H1 (cell line): ENCODE data around the gene HNF4A.

ENCODE experiments used
- CBX5 ChIP-seq: fragments of 300-800, 300-1000 bp; sonication (generic); IDR thresholded peaks from 2 replicates; pipeline ENCODE4 v1.7.1; 2016; ENCODE audit warnings: antibody characterized with exemption, low read length, low read depth
- CHD1 ChIP-seq: IDR thresholded peaks from 2 replicates; pipeline ENCODE4 v1.6.1; 2012; ENCODE audit warnings: low read depth, low read length, improper control_type of control experiment
- EGR1 ChIP-seq: IDR thresholded peaks from 2 replicates; pipeline ENCODE4 v1.6.1; 2011; ENCODE audit warnings: low read depth, low read length, borderline replicate concordance
- EZH2 ChIP-seq: fragments of 200-600 bp; sonication (generic); IDR thresholded peaks from 2 replicates; pipeline ENCODE4 v1.7.1; 2012; ENCODE audit warnings: low read depth, mild to moderate bottlenecking, moderate library complexity, low read length, inconsistent platforms; ENCODE audit not compliant: severe bottlenecking
- SIN3A ChIP-seq, 2 experiments: IDR thresholded peaks in 1 of 2; conservative IDR thresholded peaks in 1 of 2; 2 replicates each; pipeline ENCODE4 v1.6.1; 2011 to 2012; ENCODE audit warnings: low read length in 2 of 2, improper control_type of control experiment in 1 of 2, low read depth in 1 of 2, mild to moderate bottlenecking in 1 of 2
- SP2 ChIP-seq: IDR thresholded peaks from 2 replicates; pipeline ENCODE4 v1.6.1; 2012; ENCODE audit warnings: mild to moderate bottlenecking, low read length, inconsistent platforms
- TAF1 ChIP-seq: IDR thresholded peaks from 2 replicates; pipeline ENCODE4 v1.6.1; 2011; ENCODE audit warnings: mild to moderate bottlenecking, low read depth, low read length
- TF ChIP-seq, protein P1 (sequence below), 3 experiments: IDR thresholded peaks; 1 replicate in 2 of 3; 2 replicates in 1 of 3; pipeline versions ENCODE4 v1.5.1 to v1.6.1; 2011; ENCODE audit warnings: low read length in 3 of 3, mild to moderate bottlenecking in 3 of 3, inconsistent platforms in 2 of 3, low read depth in 1 of 3, moderate library complexity in 1 of 3; ENCODE audit not compliant: insufficient read depth in 1 of 3; ENCODE audit errors: control extremely low read depth in 1 of 3
- TF ChIP-seq, protein P2 (sequence below): IDR thresholded peaks from 2 replicates; pipeline ENCODE4 v1.6.1; 2012; ENCODE audit warnings: low read length, inconsistent platforms
- TF ChIP-seq, protein P3 (sequence below): IDR thresholded peaks from 2 replicates; pipeline ENCODE4 v1.6.1; 2012; ENCODE audit warnings: inconsistent platforms

DNA sequence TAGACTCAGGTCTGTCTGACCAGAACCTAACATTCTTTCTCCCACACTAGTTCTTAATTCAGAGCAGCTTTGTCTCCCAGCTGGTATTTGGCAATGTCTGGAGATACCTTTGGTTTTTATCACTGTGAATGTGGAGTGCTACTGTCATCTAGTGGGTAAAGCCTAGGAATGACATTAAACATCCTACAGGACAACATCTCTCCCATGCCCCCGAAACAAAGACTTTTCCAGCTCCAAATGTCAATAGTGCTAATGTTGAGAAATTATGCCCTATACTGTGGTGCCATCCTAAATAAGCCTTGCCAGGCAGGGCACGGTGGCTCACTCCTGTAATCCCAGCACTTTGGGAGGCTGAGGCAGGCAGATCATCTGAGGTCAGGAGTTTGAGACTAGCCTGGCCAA lies 116.0 kb downstream of the HNF4A start:
- TF ChIP-seq, protein P1, sequence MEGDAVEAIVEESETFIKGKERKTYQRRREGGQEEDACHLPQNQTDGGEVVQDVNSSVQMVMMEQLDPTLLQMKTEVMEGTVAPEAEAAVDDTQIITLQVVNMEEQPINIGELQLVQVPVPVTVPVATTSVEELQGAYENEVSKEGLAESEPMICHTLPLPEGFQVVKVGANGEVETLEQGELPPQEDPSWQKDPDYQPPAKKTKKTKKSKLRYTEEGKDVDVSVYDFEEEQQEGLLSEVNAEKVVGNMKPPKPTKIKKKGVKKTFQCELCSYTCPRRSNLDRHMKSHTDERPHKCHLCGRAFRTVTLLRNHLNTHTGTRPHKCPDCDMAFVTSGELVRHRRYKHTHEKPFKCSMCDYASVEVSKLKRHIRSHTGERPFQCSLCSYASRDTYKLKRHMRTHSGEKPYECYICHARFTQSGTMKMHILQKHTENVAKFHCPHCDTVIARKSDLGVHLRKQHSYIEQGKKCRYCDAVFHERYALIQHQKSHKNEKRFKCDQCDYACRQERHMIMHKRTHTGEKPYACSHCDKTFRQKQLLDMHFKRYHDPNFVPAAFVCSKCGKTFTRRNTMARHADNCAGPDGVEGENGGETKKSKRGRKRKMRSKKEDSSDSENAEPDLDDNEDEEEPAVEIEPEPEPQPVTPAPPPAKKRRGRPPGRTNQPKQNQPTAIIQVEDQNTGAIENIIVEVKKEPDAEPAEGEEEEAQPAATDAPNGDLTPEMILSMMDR (IDR thresholded peaks at IDR 0.05; ENCODE audit: control extremely low read depth in 1 of 3, insufficient read depth in 1 of 3, low read depth in 1 of 3, low read length in 3 of 3) = peak in 2 of 3 experiments; percentile 32 to 46; a peak in 2 of 4 replicates
- TF ChIP-seq EZH2 (no peak), SP2 (no peak), SIN3A (conservative IDR thresholded peaks at IDR 0.05 in 1 of 2, IDR thresholded peaks at IDR 0.05 in 1 of 2; ENCODE audit: low read depth in 1 of 2, low read length in 2 of 2) (no peak), EGR1 (no peak), CHD1 (no peak), TAF1 (no peak), CBX5 (no peak)
- TF ChIP-seq, protein P2, sequence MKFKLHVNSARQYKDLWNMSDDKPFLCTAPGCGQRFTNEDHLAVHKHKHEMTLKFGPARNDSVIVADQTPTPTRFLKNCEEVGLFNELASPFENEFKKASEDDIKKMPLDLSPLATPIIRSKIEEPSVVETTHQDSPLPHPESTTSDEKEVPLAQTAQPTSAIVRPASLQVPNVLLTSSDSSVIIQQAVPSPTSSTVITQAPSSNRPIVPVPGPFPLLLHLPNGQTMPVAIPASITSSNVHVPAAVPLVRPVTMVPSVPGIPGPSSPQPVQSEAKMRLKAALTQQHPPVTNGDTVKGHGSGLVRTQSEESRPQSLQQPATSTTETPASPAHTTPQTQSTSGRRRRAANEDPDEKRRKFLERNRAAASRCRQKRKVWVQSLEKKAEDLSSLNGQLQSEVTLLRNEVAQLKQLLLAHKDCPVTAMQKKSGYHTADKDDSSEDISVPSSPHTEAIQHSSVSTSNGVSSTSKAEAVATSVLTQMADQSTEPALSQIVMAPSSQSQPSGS = no peak
- TF ChIP-seq, protein P3, sequence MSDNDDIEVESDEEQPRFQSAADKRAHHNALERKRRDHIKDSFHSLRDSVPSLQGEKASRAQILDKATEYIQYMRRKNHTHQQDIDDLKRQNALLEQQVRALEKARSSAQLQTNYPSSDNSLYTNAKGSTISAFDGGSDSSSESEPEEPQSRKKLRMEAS = no peak
